Upper lobe of right lung (tissue), 1 donor: ENCODE results near the gene ABHD12B. TPM values are rescaled to one million over a fixed set of nuclear protein-coding genes. Genes with fewer than 3 reads are reported as not detected.
"Not testable (repeated sequence)": the region's sequence is repeated elsewhere in the genome, so short reads cannot be mapped to it uniquely, and the experiment has no call there.

Source experiments
- ATAC-seq: fragments of 200-7000 bp; cut with Tn5 transposase; one replicate; pipeline ENCODE4 v1.9.1; 2020; ENCODE audit warnings: mild to moderate bottlenecking, moderate library complexity
- DNase-seq: peaks from one replicate; pipeline ENCODE4 v3.0.0-alpha.2; 2020
- H3K27ac ChIP-seq: fragments of 200-600 bp; one replicate; pipeline ENCODE4 v1.8.0; 2022
- H3K27me3 ChIP-seq: fragments of 200-600 bp; one replicate; pipeline ENCODE4 v1.8.0; 2022; ENCODE audit warnings: mild to moderate bottlenecking
- H3K36me3 ChIP-seq: fragments of 200-600 bp; one replicate; pipeline ENCODE4 v1.8.0; 2022
- H3K4me1 ChIP-seq: fragments of 200-600 bp; one replicate; pipeline ENCODE4 v1.8.0; 2022
- H3K4me3 ChIP-seq: fragments of 200-600 bp; one replicate; pipeline ENCODE4 v1.8.0; 2022; ENCODE audit warnings: mild to moderate bottlenecking
- H3K9me3 ChIP-seq: fragments of 200-600 bp; one replicate; pipeline ENCODE4 v1.8.0; 2022
- intact Hi-C: fragments of 100-400 bp; cut with DNase I; formaldehyde crosslinking; loops from one replicate; pipeline ENCODE4 v1.11.0; 2022
- total RNA-seq: library from RNA; stranded (reverse); fragmentation: NEBNext Ultra II Directional; extraction: Animal tissue kit (Norgen Biotek cat#: 25700); gene quantifications from one replicate; pipeline ENCODE4 v1.2.1, GENCODE V29; 2021
- TF ChIP-seq, protein P1 (sequence below): fragments of 200-600 bp; IDR thresholded peaks from one replicate; pipeline ENCODE4 v1.8.0; 2022; ENCODE audit warnings: antibody characterized with exemption
- donor health status: DM: no; HTN: yes; CAD: no; lungs with severe emphysema.

The ABHD12B gene
- total RNA-seq, 1 donor from 2014 or later, result 0.43 TPM

DNA sequence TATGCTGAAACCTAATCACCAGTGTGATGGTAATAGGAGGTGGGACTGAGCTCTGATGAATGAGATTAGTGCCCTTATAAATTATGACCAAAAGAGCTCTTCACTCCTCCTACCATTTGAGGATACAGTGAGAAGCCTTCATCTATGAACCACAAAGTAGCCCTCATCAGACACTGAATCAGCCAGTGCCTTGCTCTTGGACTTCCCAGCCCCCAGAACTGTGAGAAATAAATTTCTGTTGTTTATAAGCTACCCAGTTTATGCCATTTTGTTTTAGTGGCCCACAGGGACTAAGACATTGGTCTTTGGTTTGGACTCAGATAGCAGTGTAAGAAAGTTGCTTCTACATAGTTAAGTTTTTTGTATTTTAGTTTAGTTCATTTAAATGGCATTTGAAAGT lies 32.9 kb downstream of the ABHD12B start:
- no peaks in the 10 kb centered on the region for H3K27me3 ChIP-seq
- H3K4me1 ChIP-seq, result no peaks in the 10 kb centered on the region
- ATAC-seq (no peak), DNase-seq (no peak)
- intact Hi-C loops, result no loop called here
- no peak overlapping the region for H3K27ac ChIP-seq
- TF ChIP-seq, protein P1, sequence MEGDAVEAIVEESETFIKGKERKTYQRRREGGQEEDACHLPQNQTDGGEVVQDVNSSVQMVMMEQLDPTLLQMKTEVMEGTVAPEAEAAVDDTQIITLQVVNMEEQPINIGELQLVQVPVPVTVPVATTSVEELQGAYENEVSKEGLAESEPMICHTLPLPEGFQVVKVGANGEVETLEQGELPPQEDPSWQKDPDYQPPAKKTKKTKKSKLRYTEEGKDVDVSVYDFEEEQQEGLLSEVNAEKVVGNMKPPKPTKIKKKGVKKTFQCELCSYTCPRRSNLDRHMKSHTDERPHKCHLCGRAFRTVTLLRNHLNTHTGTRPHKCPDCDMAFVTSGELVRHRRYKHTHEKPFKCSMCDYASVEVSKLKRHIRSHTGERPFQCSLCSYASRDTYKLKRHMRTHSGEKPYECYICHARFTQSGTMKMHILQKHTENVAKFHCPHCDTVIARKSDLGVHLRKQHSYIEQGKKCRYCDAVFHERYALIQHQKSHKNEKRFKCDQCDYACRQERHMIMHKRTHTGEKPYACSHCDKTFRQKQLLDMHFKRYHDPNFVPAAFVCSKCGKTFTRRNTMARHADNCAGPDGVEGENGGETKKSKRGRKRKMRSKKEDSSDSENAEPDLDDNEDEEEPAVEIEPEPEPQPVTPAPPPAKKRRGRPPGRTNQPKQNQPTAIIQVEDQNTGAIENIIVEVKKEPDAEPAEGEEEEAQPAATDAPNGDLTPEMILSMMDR, result no peak
- no peaks in the 10 kb centered on the region for H3K9me3 ChIP-seq
- H3K36me3 ChIP-seq, result peaks cover 35% of the 10 kb centered on the region
- H3K4me3 ChIP-seq, result no peak overlapping the region

DNA sequence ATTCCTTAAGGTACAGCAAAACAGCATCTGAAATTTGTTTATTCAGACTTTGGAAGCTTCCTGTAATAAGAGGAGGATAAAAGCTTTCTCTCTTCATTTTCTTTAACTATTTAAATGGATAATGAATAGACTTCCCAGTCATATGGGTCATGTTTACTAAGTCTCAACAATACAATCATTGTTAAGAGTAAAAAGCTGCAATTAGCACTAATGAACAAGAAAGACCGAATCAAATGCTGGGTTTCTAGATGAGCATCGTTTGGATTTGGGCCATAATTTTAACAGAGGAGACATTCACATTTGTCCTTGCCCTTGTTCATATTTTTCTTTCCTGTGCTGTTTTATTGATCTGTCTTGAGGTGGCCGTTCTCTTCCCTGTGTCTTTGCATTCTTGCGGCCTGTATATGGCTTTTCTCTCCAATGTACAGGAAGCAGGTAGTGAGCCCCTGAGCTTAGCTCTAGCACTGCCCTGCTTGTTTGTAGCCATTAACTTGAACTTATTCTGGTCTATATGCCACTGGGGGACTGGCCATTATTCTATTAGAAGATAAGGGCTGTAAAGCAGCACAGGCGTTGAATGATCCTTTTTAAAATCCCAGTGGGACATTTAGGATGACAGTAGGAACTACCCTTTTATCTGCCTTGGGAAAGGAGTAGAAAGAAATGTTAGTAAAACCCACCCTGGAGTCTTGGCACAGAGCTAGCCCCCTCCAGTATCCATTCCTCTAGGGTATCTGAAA lies 34.6 kb downstream of the ABHD12B start:
- no peak for DNase-seq
- H3K36me3 ChIP-seq, result peaks cover 49% of the 10 kb centered on the region
- H3K4me3 ChIP-seq, result no peak overlapping the region
- no peaks in the 10 kb centered on the region for H3K4me1 ChIP-seq
- no peaks in the 10 kb centered on the region for H3K9me3 ChIP-seq
- H3K27ac ChIP-seq, result no peak overlapping the region
- no peak for ATAC-seq
- TF ChIP-seq, protein P1, result no peak
- intact Hi-C loops, result no loop called here
- no peaks in the 10 kb centered on the region for H3K27me3 ChIP-seq

DNA sequence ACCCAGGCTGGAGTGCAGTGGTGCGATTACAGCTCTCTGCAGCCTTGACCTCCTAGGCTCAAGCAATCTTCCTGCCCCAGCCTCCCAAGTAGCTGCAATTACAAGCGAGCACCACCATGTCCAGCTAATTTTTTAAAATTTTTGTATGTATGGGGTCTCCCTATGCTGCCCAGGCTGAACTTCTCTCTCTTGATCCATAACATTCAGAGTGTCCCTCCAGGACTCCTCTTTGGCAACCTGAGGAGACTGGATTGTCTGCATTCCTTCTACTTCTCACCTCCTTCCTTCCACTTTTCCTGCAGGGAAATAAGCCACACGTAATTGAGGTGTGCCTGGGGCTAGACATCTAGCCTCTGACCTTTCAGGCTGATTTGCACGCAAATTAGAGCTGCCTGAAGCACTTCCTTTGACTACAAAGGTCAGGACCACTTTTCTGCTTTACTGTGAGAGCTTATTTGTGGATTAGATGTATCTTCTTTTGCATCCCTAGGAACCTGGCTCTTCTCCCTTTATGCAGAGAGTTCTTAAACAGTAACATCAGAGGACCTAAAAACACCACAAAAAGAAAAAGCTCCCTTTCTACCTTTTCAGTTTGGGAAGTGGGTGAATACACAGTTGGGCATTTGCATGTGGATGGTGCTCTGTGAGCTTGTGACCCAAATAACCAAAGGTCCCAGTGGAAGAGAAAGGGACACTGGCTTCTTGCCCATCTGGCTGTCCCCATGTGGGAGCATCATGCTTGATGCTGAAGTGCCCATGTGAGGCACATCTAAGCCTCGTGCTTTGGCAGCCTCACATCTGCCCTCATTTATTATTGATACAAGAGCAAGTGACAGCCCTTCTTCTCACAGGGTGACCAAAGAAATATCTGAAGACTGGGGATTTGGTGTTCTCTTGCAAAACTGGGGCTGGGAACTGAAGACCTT lies 38.9 kb downstream of the ABHD12B start:
- intact Hi-C loops, result no loop called here
- Histone ChIP-seq H3K4me1 (no peaks in the 10 kb centered on the region), H3K27me3 (no peaks in the 10 kb centered on the region), H3K27ac (no peak overlapping the region), H3K36me3 (peaks cover 86% of the 10 kb centered on the region), H3K9me3 (no peaks in the 10 kb centered on the region), H3K4me3 (no peak overlapping the region)
- ATAC-seq (no peak), DNase-seq (no peak)
- TF ChIP-seq, protein P1, result no peak

DNA sequence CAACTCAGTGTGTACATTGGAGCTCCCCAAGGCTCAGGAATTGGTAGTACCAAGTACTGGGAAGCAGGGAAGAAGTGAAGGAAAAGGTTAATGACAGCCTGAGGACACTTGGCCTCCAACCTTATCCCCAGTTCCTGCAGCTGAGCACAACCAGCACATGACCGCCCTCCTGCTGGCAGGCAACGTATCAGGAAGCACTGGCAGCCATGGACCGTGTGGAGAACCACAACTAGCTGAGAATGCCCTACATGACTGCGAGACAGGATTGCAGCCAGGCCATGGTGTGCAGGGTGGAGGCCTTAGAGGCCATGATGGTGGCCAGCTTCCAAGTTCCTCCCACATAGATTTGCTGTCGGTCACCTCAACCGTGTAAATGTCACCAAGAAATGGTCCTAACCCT lies 45.6 kb downstream of the ABHD12B start:
- TF ChIP-seq, protein P1, result no peak

DNA sequence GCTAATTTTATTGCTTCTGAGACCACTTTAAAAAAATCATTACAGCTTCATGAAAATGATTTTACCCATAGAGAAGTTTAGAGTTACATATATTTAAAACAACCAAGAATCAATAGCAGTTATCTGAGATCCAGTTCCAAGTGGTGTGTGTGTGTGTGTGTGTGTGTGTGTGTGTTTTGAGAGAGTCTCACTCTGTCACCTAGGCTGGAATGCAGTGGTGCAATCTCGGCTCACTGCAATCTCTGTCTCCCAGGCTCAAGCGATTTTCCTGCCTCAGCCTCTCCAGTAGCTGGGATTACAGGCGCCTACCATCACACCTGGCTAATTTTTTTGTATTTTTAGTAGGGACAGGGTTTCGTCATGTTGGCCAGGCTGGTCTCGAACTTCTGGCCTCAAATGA lies 47.7 kb downstream of the ABHD12B start:
- DNase-seq, H3K27ac ChIP-seq, H3K27me3 ChIP-seq, H3K9me3 ChIP-seq, H3K4me3 ChIP-seq, ATAC-seq, H3K4me1 ChIP-seq, intact Hi-C loops: not testable (repeated sequence)
- peaks cover 71% of the 10 kb centered on the region for H3K36me3 ChIP-seq

More for the DNA sequence above, 45.6 kb downstream of the ABHD12B start:
- H3K27me3 ChIP-seq, result no peaks in the 10 kb centered on the region
- ATAC-seq, result peak; percentile 56
- H3K27ac ChIP-seq, result no peak overlapping the region
- H3K4me3 ChIP-seq, result no peak overlapping the region
- H3K36me3 ChIP-seq, result peaks cover 79% of the 10 kb centered on the region
- no peaks in the 10 kb centered on the region for H3K9me3 ChIP-seq
- no peaks in the 10 kb centered on the region for H3K4me1 ChIP-seq
- no peak for DNase-seq
- intact Hi-C loops, result no loop called here
